NCI-H2081 treated with DMSO at 0.1 percent for 48 hours (cell line): ENCODE measurements around the gene NR2F2.

ENCODE experiments used
- DNase-seq: peaks from one replicate; lab custom pipeline; 2025; lab: John Stamatoyannopoulos, UW

The NR2F2 gene

GRCh38 chr15:96330450-96331143 is at the start of gene NR2F2:
NR2F2 (plus strand) TSS chr15:96330700; CDS start chr15:96332106, 1,406 bp downstream.
- DNase-seq, result peak; percentile 91

- DNase-seq, result no peak
Measured at GRCh38 chr15:96285305-96285704, 45.2 kb upstream of the NR2F2 start.

GRCh38 chr15:96285729-96286254 is 44.7 kb upstream of the NR2F2 start:
- no peak for DNase-seq

- no peak for DNase-seq
Measured at GRCh38 chr15:96290679-96291078, 39.8 kb upstream of the NR2F2 start.

- DNase-seq, result no peak
Measured at GRCh38 chr15:96292635-96293034, 37.9 kb upstream of the NR2F2 start.

GRCh38 chr15:96293441-96293840 is 37.1 kb upstream of the NR2F2 start:
- DNase-seq, result no peak

- no peak for DNase-seq
Measured at GRCh38 chr15:96294766-96295165, 35.7 kb upstream of the NR2F2 start.

GRCh38 chr15:96296264-96296663 is 34.2 kb upstream of the NR2F2 start:
- DNase-seq, result no peak

- no peak for DNase-seq
Measured at GRCh38 chr15:96297783-96298182, 32.7 kb upstream of the NR2F2 start.

GRCh38 chr15:96298217-96298616 is 32.3 kb upstream of the NR2F2 start:
- DNase-seq, result no peak

- no peak for DNase-seq
Measured at GRCh38 chr15:96300836-96301235, 29.7 kb upstream of the NR2F2 start.

- no peak for DNase-seq
Measured at GRCh38 chr15:96303503-96304056, 26.9 kb upstream of the NR2F2 start.

- no peak for DNase-seq
Measured at GRCh38 chr15:96304839-96305238, 25.7 kb upstream of the NR2F2 start.

GRCh38 chr15:96306321-96306720 is 24.2 kb upstream of the NR2F2 start:
- DNase-seq, result no peak

- DNase-seq, result no peak
Measured at GRCh38 chr15:96307856-96308394, 22.6 kb upstream of the NR2F2 start.

- no peak for DNase-seq
Measured at GRCh38 chr15:96309143-96309660, 21.3 kb upstream of the NR2F2 start.

- no peak for DNase-seq
Measured at GRCh38 chr15:96311256-96311955, 19.1 kb upstream of the NR2F2 start.

GRCh38 chr15:96311956-96312294 is 18.6 kb upstream of the NR2F2 start:
- no peak for DNase-seq

- no peak for DNase-seq
Measured at GRCh38 chr15:96312641-96313335, 17.7 kb upstream of the NR2F2 start.

- no peak for DNase-seq
Measured at GRCh38 chr15:96314518-96314917, 16.0 kb upstream of the NR2F2 start.

- no peak for DNase-seq
Measured at GRCh38 chr15:96314963-96315362, 15.5 kb upstream of the NR2F2 start.
